Skeletal muscle satellite cell (primary cell): ENCODE data around the gene ZBTB25.
A peak's percentile ranks its signal among the peaks of the same experiment; 100 is the strongest.

ENCODE experiments used
- H3K27me3 ChIP-seq: 2 replicates; pipeline ENCODE4 v1.7.0; 2013; ENCODE audit warnings: low read length; ENCODE audit not compliant: control insufficient read depth, insufficient read depth
- H3K36me3 ChIP-seq: 2 replicates; pipeline ENCODE4 v1.7.0; 2013; ENCODE audit warnings: mild to moderate bottlenecking, control low read depth, low read length; ENCODE audit not compliant: insufficient read depth
- H3K4me1 ChIP-seq: 2 replicates; pipeline ENCODE4 v1.7.0; 2013; ENCODE audit warnings: low read length; ENCODE audit not compliant: control insufficient read depth, insufficient read depth
- H3K4me2 ChIP-seq: 2 replicates; pipeline ENCODE4 v1.7.0; 2013; ENCODE audit warnings: mild to moderate bottlenecking, low read length
- H3K4me3 ChIP-seq: 2 replicates; pipeline ENCODE4 v1.7.0; 2013; ENCODE audit warnings: low read length
- H3K9ac ChIP-seq: 2 replicates; pipeline ENCODE4 v1.7.0; 2013; ENCODE audit warnings: mild to moderate bottlenecking, low read depth, low read length, moderate library complexity
- H3K9me3 ChIP-seq: replicated peaks from 2 replicates; pipeline ENCODE4 v1.7.0; 2013; ENCODE audit warnings: mild to moderate bottlenecking, control low read depth, low read length

ZBTB25 gene

DNA sequence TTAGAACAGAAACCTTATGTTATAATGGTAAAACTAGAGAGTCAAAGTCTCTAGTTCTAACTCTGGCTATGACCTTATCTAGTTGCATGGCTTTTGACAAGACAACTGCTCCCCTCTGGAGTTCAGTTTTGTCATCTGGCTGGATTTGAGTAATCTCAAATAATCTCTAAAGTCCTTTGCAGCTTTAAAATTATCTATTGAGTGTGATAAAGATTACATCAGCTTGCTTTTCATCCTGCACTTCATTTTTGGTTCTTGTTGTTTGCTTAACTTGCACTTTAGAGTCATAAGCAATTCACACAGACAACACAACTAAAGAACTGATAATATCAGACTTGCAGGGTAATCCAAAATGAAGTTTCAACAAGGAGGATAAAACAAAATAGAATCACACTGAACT, 36.1 kb downstream of the ZBTB25 start:
- Histone ChIP-seq H3K9ac (no peak overlapping the region), H3K9me3 (no peaks in the 10 kb centered on the region), H3K27me3 (no peaks in the 10 kb centered on the region), H3K4me3 (no peak overlapping the region), H3K4me1 (peaks cover 9% of the 10 kb centered on the region), H3K36me3 (no peaks in the 10 kb centered on the region), H3K4me2 (no peak overlapping the region)

DNA sequence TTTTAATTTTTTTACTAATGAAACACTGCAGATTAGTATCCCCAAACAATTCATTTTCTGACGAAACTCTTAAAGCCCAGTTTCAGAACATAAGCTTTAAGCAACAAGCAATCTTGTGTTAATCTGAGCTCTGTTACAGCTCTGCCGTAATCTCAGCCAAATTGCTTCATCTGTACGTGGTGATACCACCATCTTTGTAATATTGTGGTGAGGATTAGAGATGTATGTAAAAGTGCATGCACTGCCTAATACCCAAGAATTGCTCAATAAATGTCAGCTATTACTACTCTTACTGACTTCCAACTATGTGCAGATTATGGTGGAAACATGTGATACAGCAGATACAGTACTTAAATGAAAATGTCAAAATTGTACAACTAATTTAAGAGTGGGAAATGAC, 36.5 kb downstream of the ZBTB25 start:
- H3K9ac ChIP-seq = no peak overlapping the region
- no peak overlapping the region for H3K4me2 ChIP-seq
- no peak overlapping the region for H3K4me3 ChIP-seq
- H3K4me1 ChIP-seq = peaks cover 9% of the 10 kb centered on the region
- no peaks in the 10 kb centered on the region for H3K27me3 ChIP-seq
- no peaks in the 10 kb centered on the region for H3K9me3 ChIP-seq
- H3K36me3 ChIP-seq = no peaks in the 10 kb centered on the region

DNA sequence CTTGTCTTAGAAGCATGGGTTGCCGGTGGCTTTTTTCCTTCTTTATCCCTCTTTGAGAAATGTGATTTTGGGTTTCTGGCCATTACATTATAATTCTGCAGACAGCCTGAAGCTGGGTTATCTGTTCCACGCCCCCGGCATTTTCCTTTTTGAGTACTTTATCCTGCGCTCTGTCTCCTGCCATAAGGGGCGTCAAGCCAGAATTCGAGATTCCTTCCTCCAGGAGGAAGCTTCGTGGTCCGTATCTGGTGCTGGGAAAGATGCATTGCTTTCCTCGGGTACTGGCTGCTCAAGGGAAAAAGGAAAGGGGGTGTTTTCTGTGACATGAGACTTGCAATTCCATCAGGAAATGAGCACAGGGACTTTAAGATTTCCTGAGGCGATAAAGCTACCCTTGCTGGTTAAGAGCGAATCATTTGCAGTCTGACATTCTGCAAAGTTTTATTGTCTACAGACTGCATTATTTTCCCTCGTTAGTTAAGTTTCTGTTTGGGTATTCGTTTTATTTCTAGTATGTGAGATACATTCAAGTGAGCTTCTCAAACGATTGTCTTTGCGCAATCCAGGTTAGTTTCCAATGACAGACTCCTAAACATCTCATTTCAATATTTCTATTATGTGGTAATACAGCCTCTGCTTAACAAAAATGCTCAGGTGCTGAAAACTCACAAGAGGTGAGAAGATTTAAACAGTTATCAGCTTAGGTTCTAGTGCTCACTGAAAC, 37.6 kb downstream of the ZBTB25 start:
- H3K4me1 ChIP-seq = peaks cover 9% of the 10 kb centered on the region
- peak overlapping the region; percentile 90 for H3K4me2 ChIP-seq
- no peaks in the 10 kb centered on the region for H3K27me3 ChIP-seq
- H3K9ac ChIP-seq = peak overlapping the region; percentile 50
- H3K4me3 ChIP-seq = peak overlapping the region; percentile 71
- no peaks in the 10 kb centered on the region for H3K36me3 ChIP-seq
- H3K9me3 ChIP-seq = no peaks in the 10 kb centered on the region

DNA sequence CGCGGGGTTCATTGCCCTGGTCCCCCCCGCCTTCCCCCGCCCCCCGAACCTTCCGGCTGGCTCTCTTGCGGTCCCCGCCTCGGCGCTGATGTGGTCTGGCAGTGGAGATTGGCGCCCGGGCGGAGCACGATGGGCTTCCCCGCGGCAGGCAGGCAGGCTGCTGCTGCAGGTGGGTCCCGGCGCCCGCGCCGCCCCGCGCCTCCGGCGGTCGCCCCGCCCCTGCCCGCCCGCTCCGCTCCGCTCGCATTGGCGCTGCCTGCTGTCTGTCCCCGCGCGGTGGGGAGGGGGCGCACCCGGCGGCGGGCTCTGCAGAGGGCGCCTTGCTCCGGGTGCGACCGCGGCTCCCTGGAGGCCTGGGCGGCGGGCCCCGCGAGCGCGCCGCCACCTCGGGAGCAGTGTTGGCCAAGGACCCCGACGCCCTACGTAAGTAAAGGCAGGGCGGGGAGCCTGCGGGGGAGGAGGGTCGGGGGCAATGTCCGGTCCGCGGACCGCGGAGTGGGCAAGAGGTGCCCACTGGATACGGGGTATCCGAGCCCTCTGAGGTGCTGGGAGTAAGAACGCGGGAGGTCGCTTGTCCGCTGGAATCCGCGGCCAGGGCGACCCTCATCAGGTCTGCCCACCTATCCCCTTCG, 38.3 kb downstream of the ZBTB25 start, which contains the start of gene AKAP5:
Gene AKAP5, plus strand, starts transcription at position 309 of the 632 bp plus-strand sequence. CDS start 2,896 bp downstream, outside the sequence.
- Histone ChIP-seq H3K9me3 (no peaks in the 10 kb centered on the region), H3K4me3 (peak within 1 kb of the TSS; percentile 71), H3K36me3 (no peaks in the 10 kb centered on the region), H3K4me1 (peaks cover 9% of the 10 kb centered on the region), H3K27me3 (no peaks in the 10 kb centered on the region), H3K9ac (peak within 1 kb of the TSS; percentile 50), H3K4me2 (peak within 1 kb of the TSS; percentile 90)

DNA sequence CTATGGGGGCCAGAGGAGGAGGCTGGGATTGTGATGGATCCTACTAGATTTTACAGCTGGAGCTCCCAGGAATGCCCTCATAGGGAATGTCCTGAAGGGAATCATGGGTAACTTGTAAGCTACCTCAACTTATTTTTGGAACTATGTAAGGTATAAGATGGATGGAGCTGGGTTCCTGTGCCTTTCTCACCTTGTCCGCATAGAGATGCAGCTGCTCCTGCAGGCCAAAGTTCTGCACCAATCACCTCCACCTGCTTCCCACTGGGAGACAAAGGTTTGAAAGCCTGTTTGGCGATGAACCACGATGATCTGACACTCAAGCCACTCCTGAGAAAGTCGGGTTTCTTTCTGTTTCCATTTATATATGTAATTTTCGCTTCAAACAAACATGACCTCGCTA, 39.0 kb downstream of the ZBTB25 start:
- Histone ChIP-seq H3K27me3 (no peaks in the 10 kb centered on the region), H3K9me3 (no peaks in the 10 kb centered on the region), H3K9ac (peak overlapping the region; percentile 50), H3K4me1 (peaks cover 9% of the 10 kb centered on the region), H3K4me3 (peak overlapping the region; percentile 71), H3K36me3 (peaks cover 5% of the 10 kb centered on the region), H3K4me2 (peak overlapping the region; percentile 90)

DNA sequence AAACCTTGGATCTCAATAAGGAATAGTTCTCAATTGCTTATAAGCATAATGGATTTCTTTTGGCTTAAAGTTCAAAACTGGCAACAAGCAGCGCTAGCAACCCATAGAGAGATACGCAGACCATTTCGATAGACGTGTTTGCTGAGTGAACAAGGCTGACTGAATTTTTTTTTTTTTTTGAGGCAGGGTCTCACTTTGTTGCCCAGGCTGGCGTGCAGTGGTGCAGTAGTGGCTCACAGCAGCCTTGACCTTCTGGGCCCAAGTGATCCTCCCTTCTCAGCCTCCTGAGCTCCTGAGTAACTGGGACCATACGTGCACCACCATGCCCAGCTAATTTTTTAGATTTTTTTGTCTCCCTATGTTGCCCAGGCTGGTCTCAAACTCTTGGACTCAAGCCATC, 39.8 kb downstream of the ZBTB25 start:
- Histone ChIP-seq H3K4me2 (no peak overlapping the region), H3K9ac (no peak overlapping the region), H3K36me3 (peaks cover 13% of the 10 kb centered on the region), H3K4me3 (no peak overlapping the region), H3K27me3 (no peaks in the 10 kb centered on the region), H3K9me3 (no peaks in the 10 kb centered on the region), H3K4me1 (peaks cover 9% of the 10 kb centered on the region)

DNA sequence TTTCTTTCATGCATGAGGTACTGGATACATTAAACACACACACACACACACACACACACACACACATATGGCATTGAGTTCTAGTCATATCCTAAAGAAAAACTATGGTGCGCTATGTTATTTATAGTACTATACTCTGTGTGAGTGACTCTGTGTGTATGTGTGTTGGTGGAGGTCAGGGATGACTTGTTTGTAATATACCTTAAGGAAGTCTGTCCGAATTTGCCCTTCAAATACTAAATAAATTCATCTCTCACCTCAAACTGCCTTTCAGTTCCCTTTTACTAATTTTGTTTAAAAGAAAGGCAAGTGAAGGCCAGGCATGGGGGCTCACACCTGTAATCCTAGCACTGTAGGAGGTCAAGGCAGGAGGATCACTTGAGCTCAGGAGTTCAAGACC, 40.4 kb downstream of the ZBTB25 start:
- peaks cover 9% of the 10 kb centered on the region for H3K4me1 ChIP-seq
- H3K9ac ChIP-seq = no peak overlapping the region
- no peak overlapping the region for H3K4me2 ChIP-seq
- H3K36me3 ChIP-seq = peaks cover 19% of the 10 kb centered on the region
- H3K9me3 ChIP-seq = no peaks in the 10 kb centered on the region
- H3K4me3 ChIP-seq = no peak overlapping the region
- no peaks in the 10 kb centered on the region for H3K27me3 ChIP-seq

DNA sequence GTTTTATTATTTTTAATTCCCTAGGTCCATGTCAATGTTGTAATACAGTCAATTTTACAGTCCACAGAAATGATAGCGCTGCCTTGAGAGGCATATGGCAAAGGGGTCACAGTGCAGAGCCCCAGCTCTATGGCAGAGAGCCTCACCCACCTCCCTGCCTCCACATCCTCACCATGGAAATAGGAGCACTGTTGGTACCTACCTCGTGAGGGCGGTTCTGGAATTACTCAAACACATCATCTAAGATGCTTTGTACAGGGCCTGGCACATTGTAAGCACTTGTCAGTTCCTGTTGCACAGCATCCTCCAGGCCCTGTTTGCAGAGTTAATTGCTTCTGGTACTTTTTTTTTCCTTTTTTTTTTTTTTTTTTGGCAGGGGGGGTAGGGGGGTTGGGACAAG, 42.4 kb downstream of the ZBTB25 start:
- no peaks in the 10 kb centered on the region for H3K9me3 ChIP-seq
- peaks cover 8% of the 10 kb centered on the region for H3K4me1 ChIP-seq
- H3K27me3 ChIP-seq = no peaks in the 10 kb centered on the region
- no peak overlapping the region for H3K4me3 ChIP-seq
- no peak overlapping the region for H3K4me2 ChIP-seq
- H3K36me3 ChIP-seq = peaks cover 25% of the 10 kb centered on the region
- H3K9ac ChIP-seq = no peak overlapping the region

DNA sequence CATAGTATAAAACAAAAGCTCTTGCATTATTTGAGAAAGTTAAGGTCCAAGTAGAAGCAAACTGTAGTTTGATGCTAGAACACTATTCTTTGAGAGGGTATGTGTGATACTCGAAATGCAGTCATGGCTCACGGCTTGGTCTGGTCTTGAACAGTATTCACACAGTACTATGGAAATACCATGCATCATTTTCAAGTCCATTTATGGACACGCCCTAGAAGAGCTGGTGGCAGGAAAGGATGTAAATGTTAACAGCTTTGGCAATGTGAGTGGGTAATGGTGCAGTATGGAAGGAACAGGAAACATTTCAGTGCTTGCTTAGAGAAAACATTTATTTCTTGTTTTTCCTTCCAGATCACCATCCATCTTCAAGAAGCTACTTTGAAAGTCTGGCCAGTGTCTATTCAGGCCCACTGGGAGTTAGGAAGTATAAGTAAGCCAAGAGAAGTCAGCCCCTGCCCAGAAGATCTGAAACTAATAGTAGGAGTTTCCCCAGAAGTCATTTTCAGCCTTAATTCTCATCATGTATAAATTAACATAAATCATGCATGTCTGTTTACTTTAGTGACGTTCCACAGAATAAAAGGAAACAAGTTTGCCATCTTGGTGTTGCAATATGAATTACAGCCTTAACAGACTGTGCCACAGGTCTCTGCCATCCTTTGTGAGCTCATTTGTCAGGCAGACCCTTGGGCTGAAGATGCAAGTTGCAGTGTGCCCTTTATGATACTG, 44.1 kb downstream of the ZBTB25 start:
- Histone ChIP-seq H3K9me3 (no peaks in the 10 kb centered on the region), H3K4me2 (no peak overlapping the region), H3K9ac (no peak overlapping the region), H3K36me3 (peaks cover 39% of the 10 kb centered on the region), H3K27me3 (no peaks in the 10 kb centered on the region), H3K4me3 (no peak overlapping the region), H3K4me1 (peaks cover under 1% of the 10 kb centered on the region)

DNA sequence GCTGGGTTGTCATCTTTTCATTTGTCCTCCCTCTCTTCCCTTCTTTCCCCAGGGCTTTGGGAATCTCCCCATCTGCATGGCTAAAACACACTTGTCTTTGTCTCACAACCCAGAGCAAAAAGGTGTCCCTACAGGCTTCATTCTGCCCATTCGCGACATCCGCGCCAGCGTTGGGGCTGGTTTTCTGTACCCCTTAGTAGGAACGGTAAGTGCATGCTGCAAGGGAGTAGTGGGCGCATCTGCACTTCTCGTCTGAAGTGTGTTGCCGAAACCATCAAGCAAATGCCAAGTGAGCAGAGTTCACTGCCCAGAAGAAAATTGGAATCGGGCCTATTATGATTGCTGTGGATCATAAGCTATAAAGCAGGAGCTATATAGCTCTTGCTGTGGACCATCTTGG, 49.0 kb downstream of the ZBTB25 start:
- Histone ChIP-seq H3K9ac (no peak overlapping the region), H3K27me3 (no peaks in the 10 kb centered on the region), H3K4me2 (no peak overlapping the region), H3K4me3 (no peak overlapping the region), H3K9me3 (no peaks in the 10 kb centered on the region), H3K4me1 (no peaks in the 10 kb centered on the region), H3K36me3 (peaks cover 63% of the 10 kb centered on the region)

DNA sequence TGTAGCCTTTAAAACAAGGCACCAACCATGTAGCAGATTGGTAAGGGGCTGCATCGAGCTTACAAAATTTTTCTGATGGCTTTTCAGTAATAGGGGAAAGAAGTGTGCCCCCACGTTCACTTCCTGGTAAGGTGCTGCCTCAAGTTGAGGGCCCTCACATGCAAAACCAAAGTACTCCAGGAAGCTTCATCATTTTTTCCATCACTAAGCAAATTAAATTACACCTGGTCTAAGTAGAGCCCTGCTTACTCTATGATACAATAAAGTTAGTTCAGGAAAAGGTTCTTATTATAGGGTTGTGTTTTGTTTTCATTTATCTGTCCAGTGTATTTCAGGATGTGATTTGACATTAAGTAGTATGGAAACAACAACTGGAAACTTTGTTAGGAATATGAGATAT, 53.4 kb downstream of the ZBTB25 start:
- no peak overlapping the region for H3K4me2 ChIP-seq
- H3K36me3 ChIP-seq = peaks cover 51% of the 10 kb centered on the region
- H3K9ac ChIP-seq = no peak overlapping the region

More for the DNA sequence above, 53.4 kb downstream of the ZBTB25 start:
- H3K4me3 ChIP-seq = no peak overlapping the region
- H3K27me3 ChIP-seq = no peaks in the 10 kb centered on the region
- H3K4me1 ChIP-seq = peaks cover 10% of the 10 kb centered on the region
- no peaks in the 10 kb centered on the region for H3K9me3 ChIP-seq
